SW480 (cell line): ENCODE results near the gene PPIE.

Experiments used
- DNase-seq: peaks from one replicate; pipeline ENCODE4 v3.0.0-alpha.2; 2016; ENCODE audit warnings: low spot score

PPIE gene

DNA sequence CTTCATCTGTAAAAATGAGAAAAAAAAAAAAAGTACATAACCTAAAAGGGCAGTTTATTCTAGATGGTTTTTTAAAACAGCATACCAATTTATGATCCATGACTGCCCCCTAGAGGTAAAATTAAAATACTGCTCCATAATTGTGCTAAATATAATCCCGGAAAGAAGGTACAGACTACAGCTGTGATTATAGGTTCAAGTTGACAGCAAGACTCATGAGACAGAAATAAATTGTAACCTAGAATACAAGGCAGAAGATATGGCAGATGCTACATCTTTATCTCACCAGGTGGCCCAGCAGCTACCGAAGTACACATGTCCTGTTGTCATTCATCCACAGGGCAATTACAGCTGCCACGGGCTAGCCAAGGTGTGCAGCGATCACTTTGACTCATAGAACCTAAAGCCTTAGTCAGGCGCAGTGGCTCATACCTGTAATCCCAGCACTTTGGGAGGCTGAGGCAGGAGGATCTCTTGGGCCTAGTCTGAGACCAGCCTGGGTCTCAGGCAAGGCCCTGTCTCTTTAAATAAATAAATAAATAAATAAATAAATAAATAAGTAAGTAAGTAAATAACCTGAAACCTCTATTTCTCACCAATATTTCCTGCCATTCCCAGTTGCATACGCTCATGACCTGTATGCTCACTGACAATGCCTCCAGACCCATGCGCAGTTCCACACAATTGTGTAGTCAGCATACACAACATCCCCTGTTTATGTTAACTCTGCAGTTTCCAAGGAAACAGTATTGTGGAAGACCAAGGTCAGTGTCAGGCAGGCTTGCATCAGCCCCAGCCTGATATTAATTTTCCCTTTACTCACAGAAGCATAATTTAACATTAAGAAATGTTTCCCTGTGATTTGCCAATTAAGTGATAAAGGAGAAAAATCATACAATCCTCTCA, 18.3 kb upstream of the PPIE start:
- DNase-seq = peak; percentile 67

DNA sequence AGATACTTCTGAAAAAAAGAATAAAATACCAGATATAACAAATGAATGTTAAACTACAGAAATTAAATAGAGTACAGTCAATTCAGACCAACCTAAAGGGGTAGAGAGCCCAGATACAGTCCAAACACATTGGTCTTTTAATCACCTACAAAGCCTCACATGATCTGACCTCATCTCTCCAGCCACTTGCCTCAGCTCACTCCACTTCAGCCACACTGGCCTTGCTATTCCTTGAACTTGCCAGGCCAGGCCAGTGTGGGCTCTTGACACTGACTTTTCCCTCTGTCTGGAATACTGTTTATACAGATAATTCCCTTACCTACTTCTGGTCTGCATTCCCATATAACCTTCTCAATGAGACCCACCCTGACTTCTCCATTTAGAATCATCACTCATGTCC, 17.0 kb upstream of the PPIE start:
- no peak for DNase-seq

DNA sequence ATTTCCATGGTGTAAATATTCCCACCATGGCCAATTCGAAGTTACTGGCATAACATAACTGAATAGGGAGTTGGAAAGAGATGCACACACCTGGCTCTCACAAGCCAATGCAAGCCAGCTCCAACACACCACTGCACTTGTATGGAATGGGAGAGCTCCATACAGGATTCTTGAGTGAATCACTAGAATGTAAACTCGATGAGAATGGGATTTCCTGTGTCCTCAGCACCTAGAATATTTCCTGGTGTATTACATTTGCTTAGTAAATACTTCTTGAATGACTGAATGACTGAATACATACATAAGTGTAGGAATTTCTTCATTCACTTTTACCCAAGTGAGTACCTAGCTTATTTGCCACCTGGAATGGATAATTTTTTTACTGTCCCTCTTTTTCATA, 16.2 kb upstream of the PPIE start:
- no peak for DNase-seq

- no peak for DNase-seq
Observed at GRCh38 chr1:39726600-39726999, 12.1 kb upstream of the PPIE start.

DNA sequence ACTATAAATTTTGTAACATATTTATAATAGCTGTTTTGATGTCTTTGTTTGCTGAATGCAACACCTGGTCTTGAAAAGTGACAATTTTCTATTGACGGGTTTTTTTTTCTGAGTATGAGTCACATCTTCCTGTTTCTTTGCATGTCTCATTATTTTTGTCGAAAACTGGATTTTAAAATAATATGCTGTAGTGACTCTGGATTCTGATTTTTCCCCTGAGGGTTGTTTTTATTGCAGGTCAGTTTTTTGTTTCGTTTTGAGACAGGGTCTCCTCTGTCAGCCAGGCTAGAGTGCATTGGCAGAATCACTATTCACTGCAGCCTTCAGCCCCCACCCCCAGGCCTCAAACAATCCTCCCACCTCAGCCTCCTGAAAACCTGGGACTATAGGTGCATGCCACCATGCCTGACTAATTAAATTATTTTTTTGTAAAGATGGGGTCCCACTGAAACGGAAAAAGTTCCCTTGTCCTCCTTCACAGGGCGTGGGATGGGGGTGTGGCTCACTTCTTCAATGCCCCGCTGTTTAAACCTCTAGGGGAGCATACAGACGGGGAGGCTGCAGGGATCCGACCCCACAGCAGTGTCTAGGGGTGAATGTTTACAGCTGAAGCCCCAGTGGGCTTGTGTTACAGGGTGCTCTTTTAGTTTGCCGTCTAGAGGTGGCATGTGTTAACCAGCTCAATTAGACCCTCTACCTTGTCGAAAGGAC, 11.3 kb upstream of the PPIE start:
- no peak for DNase-seq

GRCh38 chr1:39727932-39728317, 10.8 kb upstream of the PPIE start:
- no peak for DNase-seq

- no peak for DNase-seq
Observed at GRCh38 chr1:39729030-39729429, 9.7 kb upstream of the PPIE start.

DNA sequence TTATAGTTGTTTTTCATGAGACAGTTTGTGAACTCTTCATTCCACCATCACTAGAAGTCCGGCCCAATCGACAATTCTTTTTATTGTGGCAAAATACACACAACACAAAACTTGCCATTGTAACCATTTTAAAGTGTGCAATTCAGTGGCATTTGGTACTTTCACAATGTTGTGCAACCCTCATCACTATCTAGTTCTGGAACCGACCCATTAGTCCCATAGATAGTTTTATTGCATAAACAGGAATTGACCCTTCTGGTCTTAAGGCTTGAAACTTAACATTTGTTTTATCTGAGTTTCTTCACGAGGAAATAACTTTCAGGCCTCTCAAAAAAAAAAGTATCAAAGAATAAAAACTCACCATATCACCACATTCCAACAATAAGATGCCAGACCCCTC, 8.8 kb upstream of the PPIE start:
- no peak for DNase-seq

- DNase-seq = no peak
Observed at GRCh38 chr1:39732730-39733129, 6.0 kb upstream of the PPIE start.

DNA sequence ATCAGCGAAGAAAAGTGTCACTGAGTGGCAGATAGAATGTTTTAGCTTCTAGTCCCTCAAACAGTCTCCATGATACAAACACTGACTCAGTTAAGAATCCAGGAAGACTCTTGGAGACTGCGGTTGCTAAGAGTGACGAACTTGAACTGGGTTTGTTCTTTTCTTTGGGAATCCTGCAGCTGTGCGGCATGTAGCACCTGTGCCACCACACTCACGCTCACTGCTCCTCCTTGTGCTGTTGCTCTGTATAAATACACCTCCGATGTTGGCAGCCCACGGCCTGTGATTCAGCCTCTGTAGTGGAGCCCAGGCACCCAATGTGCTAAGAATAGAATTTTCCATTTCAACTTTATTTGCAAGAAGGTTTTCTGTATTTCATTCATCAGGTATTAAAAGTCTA, 5.5 kb upstream of the PPIE start:
- no peak for DNase-seq

- DNase-seq = peak; percentile 12
Observed at GRCh38 chr1:39735731-39736130, 3.0 kb upstream of the PPIE start.

DNA sequence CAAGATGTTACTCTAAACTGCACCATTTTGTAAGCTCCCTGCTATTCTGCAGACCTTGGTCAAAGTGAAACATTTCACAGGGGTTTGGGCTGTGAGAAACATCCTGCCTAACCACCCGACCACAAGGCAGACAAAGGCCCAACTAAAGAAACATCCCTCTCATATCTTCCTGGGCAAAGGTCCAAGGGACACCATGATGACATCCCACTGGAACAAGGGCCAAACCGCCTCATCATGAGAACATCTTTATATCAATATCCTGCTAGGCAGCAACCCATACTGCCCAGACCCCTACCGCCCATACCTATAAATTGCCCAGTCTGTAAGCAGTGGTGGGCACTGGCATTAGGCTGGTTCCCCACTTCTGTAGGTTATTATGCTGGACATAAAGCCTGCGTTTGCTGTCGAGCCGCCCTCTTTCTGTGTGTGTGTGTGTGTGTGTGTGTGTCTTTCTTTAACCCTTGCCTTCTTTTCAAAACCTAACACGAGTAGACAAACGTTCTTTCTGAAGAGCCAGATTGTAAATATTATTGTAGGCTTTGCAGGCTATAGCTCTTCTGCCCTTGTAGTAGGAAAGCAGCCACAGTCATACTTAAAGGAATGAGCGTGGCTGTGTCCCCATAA, 1.0 kb upstream of the PPIE start:
- no peak for DNase-seq

GRCh38 chr1:39745016-39745670, 6.5 kb downstream of the PPIE start:
- no peak for DNase-seq

DNA sequence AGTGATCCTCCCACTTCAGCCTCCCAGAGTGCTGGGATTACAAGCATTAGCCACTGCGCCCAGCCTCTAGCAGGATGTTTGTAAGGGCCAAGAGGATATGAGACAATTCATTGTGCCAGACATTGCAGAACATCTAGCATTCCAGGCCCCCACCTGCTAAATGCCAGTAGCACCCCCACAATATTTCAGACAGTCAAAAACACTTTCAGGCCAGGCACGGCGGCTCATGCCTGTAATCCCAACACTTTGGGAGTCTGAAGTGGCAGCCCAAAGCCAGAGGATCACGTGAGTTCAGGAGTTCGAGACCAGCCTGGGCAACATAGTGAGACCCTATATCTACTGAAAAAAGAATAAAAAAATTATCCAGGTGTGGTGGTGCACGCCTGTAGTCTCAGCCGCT, 12.9 kb downstream of the PPIE start:
- no peak for DNase-seq

- DNase-seq = no peak
Observed at GRCh38 chr1:39752703-39753102, 14.0 kb downstream of the PPIE start.

GRCh38 chr1:39753132-39754025, 14.7 kb downstream of the PPIE start:
- DNase-seq = no peak

DNA sequence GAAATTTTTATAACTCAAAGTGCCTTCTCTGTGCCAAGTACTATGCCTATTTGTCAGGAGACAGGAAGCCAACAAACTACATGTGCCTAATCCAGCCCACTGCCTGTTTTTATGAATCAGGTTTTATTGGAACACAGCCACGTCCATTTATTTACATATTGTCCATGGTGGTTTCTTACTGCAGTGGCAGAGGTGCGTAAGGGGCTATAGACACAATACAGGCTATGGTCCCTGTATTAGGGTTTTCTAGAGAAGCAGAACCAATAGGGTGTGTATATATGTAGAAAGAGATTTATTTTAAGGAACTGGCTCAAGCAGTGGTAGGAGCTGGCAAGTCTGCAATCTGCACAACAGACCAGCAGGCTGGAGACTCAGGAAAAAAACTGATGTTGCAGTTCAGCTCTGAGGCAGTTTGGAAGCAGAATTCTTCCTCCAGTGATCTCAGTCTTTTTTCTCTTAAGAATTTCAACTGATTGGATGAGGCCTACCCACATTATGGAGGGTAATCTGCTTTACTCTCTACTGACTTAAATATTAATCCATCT, 15.4 kb downstream of the PPIE start:
- DNase-seq = no peak

DNA sequence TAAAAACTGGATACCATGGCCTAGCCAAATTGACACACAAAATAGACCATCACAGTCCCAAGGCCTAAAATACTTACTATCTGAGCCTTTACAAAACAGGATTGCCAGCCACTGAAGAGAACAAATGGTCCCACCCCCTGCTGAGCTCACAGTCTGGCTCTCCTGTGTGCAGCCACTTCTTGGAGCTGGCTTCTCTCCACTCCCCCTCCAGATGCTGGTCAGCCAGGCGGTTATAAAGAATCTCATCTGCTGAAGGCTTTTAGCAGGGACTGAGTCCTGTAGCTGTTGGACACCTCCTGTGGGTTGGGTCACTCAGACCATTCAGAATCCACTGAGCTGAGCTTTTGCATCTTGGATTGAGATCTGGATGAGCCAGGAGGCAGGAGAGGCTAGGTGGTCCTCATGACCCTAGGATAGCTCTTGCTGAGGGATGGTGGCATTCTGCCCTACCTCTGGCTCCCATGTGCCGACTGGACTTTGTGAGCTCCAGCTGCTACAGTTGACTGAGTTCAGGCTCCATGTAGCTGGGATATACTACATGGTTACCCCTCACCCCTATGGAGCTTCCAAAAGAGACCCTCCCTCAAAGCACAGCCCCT, 16.3 kb downstream of the PPIE start:
- DNase-seq = no peak

GRCh38 chr1:39755965-39756659, 17.4 kb downstream of the PPIE start:
- DNase-seq = no peak

DNA sequence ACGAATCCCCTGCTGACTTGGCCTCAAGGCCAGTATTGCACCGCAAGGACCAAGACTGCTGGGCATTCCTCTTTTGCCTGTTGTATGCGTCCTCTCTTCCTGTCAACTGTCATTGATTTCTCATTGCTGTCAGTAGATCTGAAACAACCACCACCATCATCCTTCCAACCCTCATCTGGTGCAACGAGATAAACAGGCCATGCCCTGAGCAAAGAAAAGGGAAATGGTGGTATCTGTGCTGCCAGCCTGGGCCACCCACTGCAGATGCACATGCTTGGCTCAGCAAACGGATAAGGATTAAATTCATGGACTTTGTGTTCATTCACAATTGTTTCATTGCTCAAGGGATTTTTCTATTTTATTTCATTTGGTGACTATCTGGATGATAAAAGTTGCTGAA, 18.8 kb downstream of the PPIE start:
- no peak for DNase-seq
